H1 (cell line): ENCODE results near the gene EGR1. TPM values are rescaled to one million over a fixed set of nuclear protein-coding genes. Genes with fewer than 3 reads are reported as not detected.
A peak's percentile ranks its signal among the peaks of the same experiment; 100 is the strongest.

Source experiments
- CTCF ChIA-PET: fragments of 300-600 bp; sonication (Branson Sonifier 250); formaldehyde crosslinking; loops from one replicate; lab custom pipeline; 2021; ENCODE audit not compliant: partially characterized antibody; lab: Charles Lee
- POLR2A ChIA-PET: fragments of 300-600 bp; sonication (Branson Sonifier 250); formaldehyde crosslinking; loops from one replicate; lab custom pipeline; 2021; ENCODE audit warnings: inconsistent platforms; ENCODE audit not compliant: partially characterized antibody; lab: Charles Lee
- DNase-seq, 2 experiments: peaks; one replicate each; pipeline versions ENCODE4 v3.0.0 to v3.0.0-alpha.2; 2010 to 2022; ENCODE audit warnings: low spot score in 2 of 2, low read depth in 1 of 2, mixed read lengths in 1 of 2
- FAIRE-seq: peaks from 2 replicates; lab custom pipeline; 2011; peaks lifted over from hg19 to GRCh38; lab: Jason Lieb, UNC
- H2AFZ ChIP-seq: 2 replicates; pipeline ENCODE4 v1.8.1; 2012; ENCODE audit warnings: low read length, inconsistent platforms
- H2AK5ac ChIP-seq: 2 replicates; pipeline ENCODE4 v1.6.1; 2013; ENCODE audit warnings: low read depth, low read length
- H2BK120ac ChIP-seq: replicated peaks from 2 replicates; pipeline ENCODE3; 2013; ENCODE audit warnings: low read depth, low read length, inconsistent platforms
- H2BK12ac ChIP-seq: 2 replicates; pipeline ENCODE4 v1.6.1; 2013; ENCODE audit warnings: low read depth, low read length
- H2BK15ac ChIP-seq: 2 replicates; pipeline ENCODE4 v1.6.1; 2013; ENCODE audit warnings: low read length
- H2BK20ac ChIP-seq: 2 replicates; pipeline ENCODE4 v1.6.1; 2013; ENCODE audit warnings: low read length
- H2BK5ac ChIP-seq: 2 replicates; pipeline ENCODE4 v1.6.1; 2013; ENCODE audit warnings: low read depth, low read length
- H3K14ac ChIP-seq: 2 replicates; pipeline ENCODE4 v1.6.1; 2013; ENCODE audit warnings: inconsistent platforms; ENCODE audit not compliant: insufficient read length
- H3K18ac ChIP-seq: 2 replicates; pipeline ENCODE4 v1.6.1; 2013; ENCODE audit warnings: low read length; ENCODE audit errors: extremely low read depth
- H3K23ac ChIP-seq: 2 replicates; pipeline ENCODE4 v1.6.1; 2013; ENCODE audit warnings: inconsistent platforms; ENCODE audit not compliant: insufficient read length
- H3K23me2 ChIP-seq: 2 replicates; pipeline ENCODE4 v1.6.1; 2013; ENCODE audit warnings: low read depth, low read length
- H3K27ac ChIP-seq: 2 replicates; pipeline ENCODE4 v1.6.1; 2011; ENCODE audit warnings: low read depth, low read length, inconsistent platforms
- H3K27me3 ChIP-seq, 4 experiments: replicated peaks in 1 of 4; 1 replicate in 1 of 4; 2 replicates in 3 of 4; pipeline versions ENCODE4 v1.6.1 to v1.8.1; 2011 to 2013; ENCODE audit warnings: low read length in 3 of 4, mild to moderate bottlenecking in 3 of 4, inconsistent platforms in 2 of 4, mixed read lengths in 2 of 4, moderate library complexity in 1 of 4; ENCODE audit not compliant: control insufficient read depth in 3 of 4, insufficient read depth in 3 of 4; ENCODE audit errors: extremely low read depth in 1 of 4
- H3K36me3 ChIP-seq, 4 experiments: 2 replicates each; pipeline versions ENCODE4 v1.6.1 to v1.8.1; 2011 to 2013; ENCODE audit warnings: mild to moderate bottlenecking in 4 of 4, low read length in 3 of 4, moderate library complexity in 2 of 4, control low read depth in 1 of 4, inconsistent platforms in 1 of 4; ENCODE audit not compliant: insufficient read depth in 4 of 4, control insufficient read depth in 2 of 4
- H3K4ac ChIP-seq: replicated peaks from 2 replicates; pipeline ENCODE3; 2013; ENCODE audit warnings: low read length, low read depth, mixed read lengths, inconsistent platforms; ENCODE audit not compliant: insufficient read length
- H3K4me1 ChIP-seq, 4 experiments: replicated peaks in 1 of 4; 1 replicate in 1 of 4; 2 replicates in 3 of 4; pipeline versions ENCODE4 v1.6.1 to v1.8.1; 2011 to 2013; ENCODE audit warnings: low read length in 3 of 4, inconsistent platforms in 2 of 4, mixed read lengths in 1 of 4; ENCODE audit not compliant: insufficient read depth in 4 of 4, control insufficient read depth in 3 of 4
- H3K4me2 ChIP-seq, 2 experiments: 2 replicates each; pipeline versions ENCODE4 v1.6.1 to v1.8.1; 2011 to 2013; ENCODE audit warnings: low read depth in 2 of 2, low read length in 2 of 2, control low read depth in 1 of 2, inconsistent platforms in 1 of 2, mild to moderate bottlenecking in 1 of 2; ENCODE audit not compliant: insufficient read depth in 1 of 2
- H3K4me3 ChIP-seq, 4 experiments: fragments of 200-600, 300-600 bp in 1 of 4; sonication (generic), shearing (Covaris generic), sonication (Bioruptor Twin) in 1 of 4; 2 replicates each; pipeline versions ENCODE4 v1.5.1 to v1.8.1; 2011 to 2016; ENCODE audit warnings: low read length in 4 of 4, low read depth in 3 of 4, control low read depth in 2 of 4, inconsistent platforms in 2 of 4, mild to moderate bottlenecking in 2 of 4, mixed read lengths in 1 of 4, moderate library complexity in 1 of 4; ENCODE audit not compliant: insufficient read depth in 2 of 4; ENCODE audit errors: extremely low read depth in 1 of 4
- H3K56ac ChIP-seq: replicated peaks from 2 replicates; pipeline ENCODE3; 2013; ENCODE audit warnings: low read depth, mild to moderate bottlenecking, mixed read lengths, low read length, inconsistent platforms; ENCODE audit not compliant: insufficient read length
- H3K79me1 ChIP-seq: 2 replicates; pipeline ENCODE4 v1.6.1; 2013; ENCODE audit warnings: low read depth, low read length, control low read depth
- H3K79me2 ChIP-seq, 2 experiments: 2 replicates each; pipeline versions ENCODE4 v1.6.1 to v1.8.1; 2012 to 2013; ENCODE audit warnings: low read length in 2 of 2, mild to moderate bottlenecking in 2 of 2, inconsistent platforms in 1 of 2; ENCODE audit not compliant: insufficient read depth in 2 of 2, control insufficient read depth in 1 of 2
- H3K9ac ChIP-seq, 4 experiments: replicated peaks in 1 of 4; 1 replicate in 1 of 4; 2 replicates in 3 of 4; pipeline versions ENCODE4 v1.6.1 to v1.8.1; 2011 to 2013; ENCODE audit warnings: low read depth in 3 of 4, low read length in 3 of 4, control low read depth in 2 of 4, mild to moderate bottlenecking in 2 of 4, moderate library complexity in 2 of 4, inconsistent platforms in 1 of 4; ENCODE audit errors: extremely low read depth in 1 of 4
- H3K9me3 ChIP-seq, 2 experiments: 2 replicates each; pipeline versions ENCODE4 v1.6.1 to v1.8.1; 2012 to 2013; ENCODE audit warnings: mild to moderate bottlenecking in 2 of 2, moderate library complexity in 2 of 2, control low read depth in 1 of 2, inconsistent platforms in 1 of 2, low read depth in 1 of 2, low read length in 1 of 2, mixed read lengths in 1 of 2; ENCODE audit not compliant: insufficient read depth in 2 of 2
- H4K20me1 ChIP-seq, 2 experiments: replicated peaks in 1 of 2; 2 replicates each; pipeline versions ENCODE3 to v1.8.1; 2011 to 2013; ENCODE audit warnings: inconsistent platforms in 2 of 2, low read length in 2 of 2, mild to moderate bottlenecking in 1 of 2; ENCODE audit not compliant: insufficient read depth in 2 of 2, control insufficient read depth in 1 of 2
- H4K5ac ChIP-seq: 2 replicates; pipeline ENCODE4 v1.6.1; 2013; ENCODE audit warnings: low read length, low read depth, mixed read lengths, inconsistent platforms; ENCODE audit not compliant: insufficient read length
- H4K8ac ChIP-seq: 2 replicates; pipeline ENCODE4 v1.8.0; 2013; ENCODE audit warnings: mild to moderate bottlenecking, moderate library complexity, low read length, inconsistent platforms; ENCODE audit not compliant: insufficient read depth; ENCODE audit errors: extremely low read depth
- H4K91ac ChIP-seq: replicated peaks from 2 replicates; pipeline ENCODE3; 2013; ENCODE audit warnings: low read length, mixed read lengths, inconsistent platforms; ENCODE audit not compliant: insufficient read length
- whole genome bisulfite sequencing, 2 experiments: shearing (Covaris generic) in 1 of 2; methylation state at CpG; one replicate each; pipeline versions ENCODE4 v1.1.6 to v1.1.7; 2013 to 2015; ENCODE audit warnings: low lambda C conversion rate in 2 of 2, mixed read lengths in 2 of 2, inconsistent platforms in 1 of 2, low coverage in 1 of 2, missing lambda C conversion rate in 1 of 2; ENCODE audit not compliant: insufficient replicate concordance in 2 of 2, insufficient coverage in 1 of 2, insufficient read length in 1 of 2; ENCODE audit errors: extremely low coverage in 1 of 2, missing lambda C conversion rate in 1 of 2; 5-methylcytosine and 5-hydroxymethylcytosine counted together
- polyA plus RNA-seq, 7 experiments: library from polyadenylated mRNA; depleted of rRNA in 3 of 7; stranded (reverse) in 5 of 7; unstranded in 2 of 7; fragments of >200 nt in 5 of 7; fragments of 200-250 nt in 2 of 7; gene quantifications; 1 replicate in 5 of 7; 2 replicates in 1 of 7; 4 replicates in 1 of 7; pipeline versions ENCODE4 v1.2.1 to v1.2.3, GENCODE V29; 2011 to 2013; ENCODE audit warnings: missing spikeins in 2 of 7, mixed read lengths in 2 of 7
- total RNA-seq: library from RNA; stranded (reverse); fragmentation: NEBNext Ultra II Directional; extraction: Animal tissue kit (Norgen Biotek cat#: 25700); gene quantifications from 2 replicates; pipeline ENCODE4 v1.2.1, GENCODE V29; 2021

The EGR1 gene
- total and polyA plus RNA-seq, 2 of the 8 experiments (the other 6 are each of a cell fraction or from before 2014, with no cell fraction given) = 16.2 to 35.5 TPM

DNA sequence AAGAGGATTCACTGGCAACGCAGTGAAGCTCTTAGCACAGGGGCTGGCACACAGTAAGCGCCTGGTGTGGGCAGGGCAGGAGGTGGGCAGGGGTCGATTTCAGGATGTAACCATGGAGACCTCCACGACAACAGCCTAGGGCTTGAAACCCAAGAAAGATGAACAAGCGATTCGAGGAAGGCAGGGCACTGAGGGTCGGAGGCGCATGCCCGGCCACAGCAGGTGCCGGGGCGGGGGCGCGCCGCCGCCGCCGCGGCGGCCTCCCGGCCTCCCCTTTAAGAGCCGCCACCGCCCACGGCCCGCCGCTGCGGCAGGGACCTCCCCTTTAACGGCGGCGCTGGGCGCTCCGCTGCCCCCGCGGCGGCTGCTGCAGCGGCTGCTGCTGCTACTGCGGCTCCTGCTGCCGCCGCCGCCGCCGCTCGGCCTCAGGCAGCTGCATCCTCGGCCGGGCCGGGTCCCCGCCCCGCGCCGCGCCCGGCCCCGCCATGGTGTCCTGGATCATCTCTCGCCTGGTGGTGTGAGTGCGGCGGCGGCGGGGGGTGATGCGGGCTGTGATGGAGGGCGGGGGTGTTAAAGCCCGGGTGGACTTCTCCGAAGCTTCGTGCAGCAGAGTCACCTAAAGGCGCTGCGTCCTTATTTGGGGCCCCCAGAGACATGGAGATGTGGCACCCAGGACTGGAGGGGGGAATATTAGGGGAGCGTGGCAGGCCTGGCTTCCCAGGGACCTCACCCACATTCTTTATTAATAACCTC lies 26.4 kb upstream of the EGR1 start, which contains the start of gene REEP2:
TSS of gene REEP2 (plus strand) at position 334 of the 753 bp plus-strand sequence. CDS start at position 486, 152 bp downstream.
- H2AFZ ChIP-seq = peak within 1 kb of the TSS; percentile 87; the same call in 1 of the 2 replicates
- H2BK15ac ChIP-seq = no peak within 1 kb of the TSS
- ChIA-PET POLR2A (interaction anchor here (0.8 to 4.0 kb wide), 19 partner anchors 9 to 260 kb away, joined by 3 to 22 read pairs (median 5); partner anchors contain the start of genes BRD8, CDC25C, EGR1 and ETF1), CTCF (interaction anchor here (0.7 to 3.2 kb wide), 9 partner anchors 9 to 329 kb away, joined by 3 to 34 read pairs (median 3); no protein-coding TSS in a partner anchor)
- H3K23me2 ChIP-seq = peaks cover 13% of the 10 kb centered on the region
- no peak within 1 kb of the TSS for H2AK5ac ChIP-seq
- H2BK12ac ChIP-seq = no peak within 1 kb of the TSS
- no peak within 1 kb of the TSS for H2BK5ac ChIP-seq
- H4K20me1 ChIP-seq = peaks cover 3% of the 10 kb centered on the region in 2 experiments
- no peak within 1 kb of the TSS for H4K91ac ChIP-seq
- H3K56ac ChIP-seq = peak within 1 kb of the TSS; percentile 85
- peak within 1 kb of the TSS; percentile 71 for H3K18ac ChIP-seq
- no peak within 1 kb of the TSS for H3K14ac ChIP-seq
- no peak within 1 kb of the TSS for H2BK20ac ChIP-seq
- H3K4me1 ChIP-seq = peaks cover 0 to 20% (median 14%) of the 10 kb centered on the region in 4 experiments; a peak in 6 of 7 replicates
- H4K5ac ChIP-seq = no peak within 1 kb of the TSS
- H3K4me3 ChIP-seq = peak within 1 kb of the TSS; percentile 74 to 98 (median 84)
- H3K79me2 ChIP-seq = no peaks in the 10 kb centered on the region
- H3K36me3 ChIP-seq = peaks cover 4 to 16% (median 10%) of the 10 kb centered on the region in 4 experiments; a peak in 7 of 8 replicates
- no peaks in the 10 kb centered on the region for H3K27me3 ChIP-seq
- FAIRE-seq (no peak), DNase-seq (peak; percentile 34 to 72)
- peak within 1 kb of the TSS; percentile 97 to 99 for H3K4me2 ChIP-seq
- H3K4ac ChIP-seq = peak within 1 kb of the TSS; percentile 36
- 0 out of 2 replicates have a peak, but pooled peaks cover 3% of the 10 kb centered on the region for H3K79me1 ChIP-seq
- no peaks in the 10 kb centered on the region for H3K9me3 ChIP-seq
- H2BK120ac ChIP-seq = no peak within 1 kb of the TSS
- H3K9ac ChIP-seq = peak within 1 kb of the TSS; percentile 34 to 74 (median 41); a peak in 4 of 7 replicates
- H3K23ac ChIP-seq = no peak within 1 kb of the TSS
- H4K8ac ChIP-seq = no peak within 1 kb of the TSS
- WGBS, 2 experiments = 2% methylated on average over 32 of the region's 65 CpGs; no CpG with 5 or more reads in 1 of the 2 experiments
- no peak within 1 kb of the TSS for H3K27ac ChIP-seq
